HG03432 (cell line): Measurements from ENCODE around the gene SEC63.
"Not testable (repeated sequence)": the region's sequence is repeated elsewhere in the genome, so short reads cannot be mapped to it uniquely, and the experiment has no call there.

Experiments used
- ATAC-seq: cut with Tn5 transposase; IDR thresholded peaks from one replicate; pipeline ENCODE4 v1.9.1; 2021; ENCODE audit warnings: mild to moderate bottlenecking, moderate library complexity; ENCODE audit not compliant: unreplicated experiment

SEC63 gene

DNA sequence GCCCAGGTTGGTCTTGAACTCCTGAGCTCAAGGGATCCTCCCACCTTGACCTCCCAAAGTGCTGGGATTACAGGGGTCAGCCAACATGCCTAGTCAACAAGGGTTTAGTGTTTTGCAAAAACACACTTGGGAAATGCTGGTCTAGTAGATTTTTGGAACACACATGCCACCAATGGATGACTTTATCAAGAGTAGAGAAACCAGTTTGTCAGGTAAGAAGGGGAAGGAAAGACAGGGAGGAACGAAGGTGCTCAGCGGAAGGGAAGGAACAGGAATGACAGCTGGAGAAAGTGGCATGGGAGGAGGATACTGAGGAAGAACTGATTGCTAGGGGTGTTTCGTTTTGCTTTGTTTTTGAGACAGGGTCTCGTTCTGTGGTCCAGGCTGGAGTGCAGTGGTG lies 15.6 kb upstream of the SEC63 start:
- no peak for ATAC-seq

DNA sequence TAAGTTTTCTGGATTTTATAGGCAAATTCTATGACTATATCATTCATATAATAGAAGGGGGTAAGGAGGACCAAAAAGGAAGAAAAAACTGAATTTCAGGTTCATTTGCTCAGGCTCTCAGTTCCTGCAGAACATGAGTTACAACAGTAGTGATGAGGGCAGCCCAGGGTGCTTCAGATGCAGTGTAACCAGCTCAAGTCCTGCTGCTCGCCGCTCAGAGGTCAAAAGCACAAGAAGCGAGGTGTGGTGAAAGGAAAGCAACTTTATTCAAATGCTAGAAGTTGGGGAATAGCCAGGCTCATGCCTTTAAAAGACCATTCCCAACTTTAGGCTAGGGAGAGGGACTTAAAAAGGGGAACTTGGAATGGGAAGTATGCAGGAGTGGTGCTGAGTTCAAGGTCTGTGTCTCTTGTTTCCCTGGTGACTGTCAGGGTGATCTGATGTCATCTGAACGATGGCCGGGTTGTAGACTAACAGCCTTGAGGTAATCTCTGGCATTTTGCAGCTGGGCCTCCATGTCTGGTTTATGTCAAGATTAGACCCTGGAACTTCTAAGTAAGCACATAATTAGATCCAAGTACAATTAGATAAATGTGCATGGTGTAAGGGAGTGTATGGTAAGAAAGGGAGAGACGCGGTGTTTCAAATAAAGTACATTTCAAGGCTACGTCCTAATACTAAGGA lies 14.5 kb upstream of the SEC63 start:
- ATAC-seq = no peak

DNA sequence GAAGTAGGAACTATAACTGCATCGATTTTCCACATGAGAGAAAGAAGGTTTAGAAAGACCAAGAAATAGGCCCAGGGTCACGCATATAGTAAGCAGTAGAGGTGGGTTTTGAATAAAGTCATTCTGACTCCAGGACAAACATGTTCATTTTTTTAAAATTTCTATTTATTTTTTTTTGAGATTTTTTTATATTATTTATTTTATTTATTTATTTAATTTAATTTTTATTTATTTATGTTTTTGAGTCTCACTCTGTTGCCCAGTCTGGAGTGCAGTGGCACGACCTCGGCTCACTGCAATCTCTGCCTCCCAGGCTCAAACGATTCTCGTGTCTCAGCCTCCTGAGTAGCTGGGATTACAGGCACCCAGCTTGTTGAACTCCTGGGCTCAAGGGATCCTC lies 13.2 kb upstream of the SEC63 start:
- ATAC-seq = no peak

DNA sequence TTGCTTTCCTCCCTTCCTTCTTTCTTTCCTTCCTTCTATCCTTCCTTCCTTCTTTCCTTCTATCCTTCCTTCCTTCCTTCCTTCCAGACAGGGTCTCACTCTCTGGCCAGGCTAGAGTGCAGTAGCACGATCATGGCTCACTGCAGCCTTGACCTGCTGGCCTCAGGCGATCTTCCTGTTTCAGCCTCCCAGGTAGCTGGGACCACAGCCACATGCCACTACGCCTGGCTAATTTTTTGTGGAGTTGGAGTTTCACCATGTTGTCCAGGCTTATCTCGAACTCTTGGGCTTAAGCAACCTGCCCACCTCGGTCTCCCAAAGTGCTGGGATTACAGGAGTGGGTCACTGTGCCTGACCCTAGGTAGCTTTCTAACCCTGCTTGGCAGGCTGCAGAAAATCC lies 12.2 kb upstream of the SEC63 start:
- no peak for ATAC-seq

DNA sequence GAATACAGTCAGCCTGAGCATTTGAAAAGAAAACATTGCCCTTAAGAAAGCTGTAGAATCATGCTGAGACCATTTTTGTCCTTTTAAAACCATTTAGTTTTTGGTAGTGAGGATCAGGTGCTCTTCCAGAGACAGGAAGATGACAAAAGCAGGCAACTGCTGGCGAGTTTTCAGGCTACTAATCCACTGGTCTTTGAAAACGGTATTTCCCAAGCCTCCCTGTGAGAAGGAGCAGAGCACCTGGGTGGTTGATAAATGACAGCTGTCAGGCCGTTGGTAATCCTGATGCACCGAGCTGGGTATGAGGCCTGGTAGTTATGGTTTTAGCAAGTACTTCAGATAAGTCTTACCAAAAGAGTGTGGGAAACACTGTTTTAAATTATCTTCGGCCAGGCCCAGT lies 10.1 kb upstream of the SEC63 start:
- ATAC-seq = no peak

DNA sequence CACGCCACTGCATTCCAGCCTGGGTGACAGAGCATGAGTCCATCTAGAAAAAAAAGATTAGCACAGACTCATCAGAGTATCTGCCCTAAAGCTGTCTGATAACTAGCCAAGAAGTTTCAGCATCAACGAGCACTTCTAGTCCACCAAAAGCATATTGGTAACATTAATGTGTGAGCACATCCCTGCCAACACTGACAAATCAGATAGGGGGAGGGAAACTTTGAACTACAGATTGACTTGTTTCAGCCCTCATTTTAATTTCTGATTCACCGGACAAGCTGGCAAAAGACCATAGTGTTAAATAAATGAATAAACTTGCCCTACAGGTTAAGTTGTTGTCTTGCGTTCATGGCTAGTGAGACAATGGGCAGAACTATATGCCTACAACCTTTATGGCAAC lies 7.7 kb upstream of the SEC63 start:
- no peak for ATAC-seq

DNA sequence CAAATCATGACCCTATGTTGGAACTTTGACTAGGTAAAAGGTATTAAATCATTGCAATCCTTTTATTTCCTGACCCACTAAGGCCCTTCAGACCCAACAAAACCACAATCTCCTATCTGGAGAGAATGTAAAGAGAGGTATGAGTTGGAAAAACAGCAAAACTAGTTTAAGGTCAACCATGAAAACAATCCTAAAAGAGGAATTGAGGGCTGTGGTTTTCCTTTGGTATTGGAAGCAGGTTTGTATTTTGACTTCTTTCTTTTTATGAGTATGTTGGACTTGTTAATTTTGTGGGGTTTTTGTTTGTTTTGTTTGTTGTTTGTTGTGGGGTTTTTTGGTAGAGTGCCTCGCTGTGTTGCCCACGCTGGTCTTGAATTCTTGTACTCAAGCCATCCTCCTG lies 4.7 kb upstream of the SEC63 start:
- no peak for ATAC-seq

DNA sequence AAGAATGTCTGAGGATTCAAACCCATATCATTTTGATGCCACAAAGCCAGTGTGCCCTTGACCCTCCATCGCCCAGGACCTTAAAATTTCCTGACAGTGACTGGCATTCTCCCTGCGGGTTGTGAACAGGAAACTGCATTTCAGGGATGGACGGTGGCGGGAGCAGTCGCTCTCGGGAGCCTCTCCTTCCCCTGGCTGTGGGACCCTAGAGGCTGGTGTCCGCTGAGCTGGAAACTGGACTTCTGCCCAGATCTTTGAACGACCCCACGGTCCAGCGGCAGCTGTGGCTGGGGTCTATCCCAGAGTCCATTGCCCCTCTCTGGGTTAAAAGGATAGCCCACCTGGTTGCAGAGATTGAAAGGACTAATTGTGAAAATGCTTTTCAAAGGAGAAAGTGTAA lies 1.4 kb upstream of the SEC63 start:
- no peak for ATAC-seq

DNA sequence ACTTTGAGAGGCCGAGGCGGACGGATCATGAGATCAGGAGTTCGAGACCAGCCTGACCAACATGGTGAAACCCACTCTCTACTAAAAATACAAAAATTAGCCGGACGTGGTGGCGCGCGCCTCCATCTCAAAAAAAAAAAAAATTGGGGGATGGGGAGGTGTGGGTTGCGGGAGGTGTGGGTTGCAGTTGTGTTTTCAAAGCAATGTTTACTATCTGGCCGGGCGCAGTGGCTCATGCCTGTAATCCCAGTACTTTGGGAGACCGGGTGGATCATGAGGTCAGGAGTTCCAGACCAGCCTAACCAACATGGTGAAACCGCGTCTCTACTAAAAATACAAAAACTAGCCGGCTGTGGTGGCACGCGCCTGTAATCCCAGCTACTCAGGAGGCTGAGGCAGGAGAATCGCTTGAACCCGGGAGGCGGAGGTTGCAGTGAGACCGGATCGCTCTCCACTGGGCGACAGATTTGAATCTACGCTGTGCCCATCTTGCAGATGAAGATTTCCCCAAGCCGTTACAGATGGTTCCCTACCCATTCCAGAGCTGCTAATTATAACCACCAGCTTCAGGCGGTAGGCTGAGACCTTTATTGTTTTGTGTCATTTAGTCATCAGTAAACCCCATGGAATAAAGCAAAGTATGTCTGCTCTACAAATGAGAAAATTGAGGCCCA lies 818 bp upstream of the SEC63 start:
- ATAC-seq = not testable (repeated sequence)

DNA sequence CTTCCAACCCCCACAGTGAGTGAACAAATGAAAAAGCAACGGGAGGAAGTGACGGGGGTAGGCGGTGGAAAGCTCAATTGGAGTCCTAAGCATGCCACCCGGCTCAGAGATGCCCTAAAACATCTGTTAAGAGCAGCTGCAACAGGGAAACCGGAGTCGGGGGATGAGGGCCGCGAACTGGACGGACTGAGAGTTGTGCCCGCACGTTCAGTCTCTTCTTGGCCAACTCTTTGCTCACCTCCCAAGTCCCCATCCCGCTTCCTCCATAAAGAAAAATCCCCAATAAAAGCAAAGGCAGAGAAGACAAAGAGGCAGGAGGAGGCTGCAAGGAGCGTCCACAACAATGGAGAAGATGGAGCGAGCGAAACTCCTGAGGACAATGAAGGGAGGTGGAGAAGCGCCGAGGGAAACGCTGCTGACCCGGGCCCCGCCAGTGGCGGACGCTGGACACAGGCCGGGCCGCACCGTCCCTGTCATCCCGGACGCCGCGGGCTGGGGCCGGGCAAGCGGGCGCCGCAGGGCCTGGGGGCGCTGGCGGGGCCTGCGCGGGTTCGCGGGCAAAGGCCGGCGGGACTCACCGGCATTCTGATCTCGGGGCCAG lies 600 bp downstream of the SEC63 start:
- ATAC-seq = peak; percentile 34

DNA sequence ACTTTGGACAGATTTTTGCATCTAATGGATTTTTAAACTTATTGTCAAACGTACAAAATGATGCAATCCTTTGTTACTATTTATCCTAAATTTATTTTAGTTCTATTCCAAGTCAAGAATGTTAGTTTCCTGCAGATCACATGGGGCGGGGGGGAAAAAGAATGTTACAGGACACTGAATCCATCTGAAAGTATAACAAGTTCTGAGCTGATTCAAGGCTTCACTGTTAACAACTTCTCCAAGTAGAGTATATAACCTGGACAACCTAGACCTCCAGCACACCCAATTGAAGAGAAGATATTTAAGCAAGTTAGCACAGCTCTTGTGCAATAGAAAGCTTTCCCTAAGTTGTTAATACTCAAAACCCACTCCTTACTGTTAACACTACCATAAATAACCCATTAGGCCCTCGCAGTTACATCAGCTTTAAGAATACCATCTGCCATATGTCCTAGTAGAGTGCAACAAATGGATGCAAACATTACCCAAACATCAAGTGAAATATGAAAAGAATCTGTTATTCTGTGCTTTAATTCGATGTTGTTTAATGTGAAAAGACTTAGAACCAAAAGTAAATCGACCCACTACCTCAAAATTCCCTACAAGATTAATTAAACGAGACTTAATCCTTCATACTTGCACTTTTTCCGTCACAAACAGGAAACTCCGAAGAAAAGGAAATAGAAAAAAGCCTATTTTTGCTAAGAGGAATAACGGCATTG lies 1.3 kb downstream of the SEC63 start:
- no peak for ATAC-seq

DNA sequence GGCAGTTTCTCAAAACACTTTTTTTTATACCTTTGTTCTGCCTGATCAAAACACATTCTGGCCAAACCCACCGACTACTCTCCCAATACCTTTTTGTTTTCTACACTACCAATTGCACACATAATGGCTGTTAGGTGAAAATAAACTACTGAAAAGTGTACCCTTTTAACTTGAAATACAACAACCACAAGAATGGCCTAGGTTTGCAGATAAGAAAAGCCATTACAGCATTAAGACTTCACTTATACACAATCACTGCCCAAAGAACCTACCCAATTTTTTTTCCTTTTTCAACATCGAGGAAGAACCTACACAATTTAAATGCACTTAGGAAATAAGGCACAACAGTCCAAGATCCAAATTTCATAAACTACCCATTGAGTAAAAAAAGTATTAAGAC lies 1.8 kb downstream of the SEC63 start:
- ATAC-seq = no peak

DNA sequence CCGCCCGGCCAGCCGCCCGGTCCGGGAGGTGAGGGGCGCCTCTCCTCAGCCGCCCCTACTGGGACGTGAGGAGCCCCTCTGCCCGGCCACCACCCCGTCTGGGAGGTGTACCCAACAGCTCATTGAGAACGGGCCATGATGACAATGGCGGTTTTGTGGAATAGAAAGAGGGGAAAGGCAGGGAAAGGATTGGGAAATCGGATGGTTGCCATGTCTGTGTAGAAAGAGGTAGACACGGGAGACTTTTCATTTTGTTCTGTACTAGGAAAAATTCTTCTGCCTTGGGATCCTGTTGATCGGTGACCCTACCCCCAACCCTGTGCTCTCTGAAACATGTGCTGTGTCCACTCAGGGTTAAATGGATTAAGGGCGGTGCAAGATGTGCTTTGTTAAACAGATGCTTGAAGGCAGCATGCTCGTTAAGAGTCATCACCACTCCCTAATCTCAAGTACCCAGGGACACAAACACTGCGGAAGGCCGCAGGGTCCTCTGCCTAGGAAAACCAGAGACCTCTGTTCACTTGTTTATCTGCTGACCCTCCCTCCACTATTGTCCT lies 4.1 kb downstream of the SEC63 start:
- ATAC-seq = not testable (repeated sequence)

DNA sequence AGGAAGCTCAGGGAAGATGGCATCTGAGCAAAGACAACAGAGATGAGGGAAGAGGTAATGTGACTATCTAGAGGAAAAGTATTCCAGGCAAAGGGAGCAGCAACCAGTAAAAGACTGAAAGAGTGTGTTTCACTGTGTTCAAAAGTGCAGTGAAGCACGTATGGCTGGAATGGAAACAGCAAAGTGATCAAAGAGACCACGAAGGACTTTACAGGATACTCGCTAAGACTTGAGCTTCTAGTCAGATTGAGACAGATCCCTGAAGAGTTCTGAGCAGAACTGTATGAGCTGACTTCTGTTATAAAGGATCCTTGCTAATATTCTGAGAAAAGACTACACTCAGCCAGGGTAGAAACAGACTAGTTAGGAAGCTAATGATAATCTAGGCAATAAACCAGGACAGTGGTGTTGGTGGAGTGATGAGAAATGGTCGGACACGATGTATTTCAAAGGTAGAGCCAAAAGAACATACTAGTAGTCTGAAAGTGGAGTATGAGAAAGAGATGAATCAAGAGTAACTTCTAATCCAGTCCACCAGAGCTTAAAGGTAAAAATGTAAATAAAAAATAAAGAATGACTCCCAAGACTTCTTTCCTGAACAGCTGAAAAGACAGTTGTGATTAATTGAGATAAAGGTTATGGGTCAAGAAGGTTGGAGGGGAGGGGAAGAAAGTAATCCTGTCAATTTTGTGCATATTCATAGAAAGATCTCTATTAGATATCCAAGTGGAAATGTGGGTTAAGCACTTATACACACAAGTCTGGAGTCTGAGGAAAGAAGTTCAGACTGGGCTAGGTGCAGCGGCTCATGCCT lies 14.2 kb downstream of the SEC63 start:
- no peak for ATAC-seq

DNA sequence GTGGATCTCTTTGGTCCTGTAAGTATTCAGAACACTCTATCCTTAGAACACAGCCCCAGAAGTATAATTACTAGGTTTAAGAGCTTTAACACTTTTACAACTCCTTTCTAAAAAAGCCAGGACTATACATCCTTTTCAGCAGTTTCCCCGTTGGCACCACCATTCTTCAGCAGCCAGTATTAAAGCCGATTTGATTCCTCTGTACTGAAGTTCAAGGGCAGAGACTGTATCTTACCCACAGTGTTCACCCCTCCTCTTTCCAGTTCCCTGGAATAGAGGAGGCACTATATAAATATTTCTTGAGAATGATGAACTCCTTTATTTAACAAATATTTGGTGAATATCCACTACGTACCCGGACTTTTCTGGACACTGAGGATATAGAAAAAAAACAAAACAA lies 15.9 kb downstream of the SEC63 start:
- ATAC-seq = no peak

DNA sequence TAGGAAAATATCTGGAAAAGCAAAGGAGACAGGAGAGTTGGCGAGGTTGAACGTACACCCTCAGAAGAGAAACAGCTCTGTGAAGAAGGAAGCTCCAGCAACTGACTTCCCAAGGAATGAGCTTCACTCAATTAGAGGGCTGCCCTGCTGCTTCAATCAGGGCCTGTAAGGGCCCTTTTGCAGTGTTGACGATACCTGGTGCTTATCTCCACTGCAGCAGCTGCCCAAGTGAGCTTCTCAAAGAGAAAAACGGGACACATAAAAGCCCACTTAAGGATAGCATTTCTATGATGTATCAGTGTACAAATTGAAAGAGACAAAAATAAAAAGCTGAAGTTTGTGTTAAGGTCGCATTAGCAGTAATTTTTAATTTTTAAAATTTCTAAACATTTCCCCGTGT lies 16.4 kb downstream of the SEC63 start:
- no peak for ATAC-seq

DNA sequence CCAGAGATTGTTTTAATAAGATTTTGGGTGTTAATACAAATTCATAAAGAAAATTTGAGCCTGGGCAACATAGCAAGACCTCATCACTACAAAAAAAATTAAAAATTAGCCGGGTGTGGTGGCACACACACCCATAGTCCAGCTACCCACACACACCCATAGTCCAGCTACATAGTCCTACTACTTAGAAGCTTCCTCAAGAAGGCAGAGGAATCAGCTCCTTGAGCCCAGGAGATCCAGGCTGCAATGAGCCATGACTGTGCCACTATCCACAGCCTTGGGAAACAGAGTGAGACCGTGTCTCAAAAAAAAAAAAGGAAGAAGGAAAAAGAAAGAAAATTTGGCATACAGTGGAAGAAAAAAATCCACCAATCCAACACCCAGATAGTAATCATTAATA lies 16.8 kb downstream of the SEC63 start:
- ATAC-seq = no peak

DNA sequence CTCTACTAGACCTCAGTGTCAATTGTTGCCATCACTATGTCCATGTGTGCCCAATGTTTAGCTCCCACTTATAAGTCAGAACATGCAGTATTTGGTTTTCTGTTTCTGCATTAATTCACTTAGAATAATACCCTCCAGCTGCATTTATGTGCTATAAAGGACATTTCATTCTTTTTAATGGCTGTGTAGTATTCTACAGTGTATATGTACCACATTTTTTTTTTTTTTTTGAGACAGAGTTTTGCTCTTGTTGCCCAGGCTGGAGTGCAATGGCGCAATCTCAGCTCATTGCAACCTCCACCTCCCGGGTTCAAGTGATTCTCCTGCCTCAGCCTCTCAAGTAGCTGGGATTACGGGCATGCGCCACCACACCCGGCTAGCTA lies 21.1 kb downstream of the SEC63 start:
- not testable (repeated sequence) for ATAC-seq

DNA sequence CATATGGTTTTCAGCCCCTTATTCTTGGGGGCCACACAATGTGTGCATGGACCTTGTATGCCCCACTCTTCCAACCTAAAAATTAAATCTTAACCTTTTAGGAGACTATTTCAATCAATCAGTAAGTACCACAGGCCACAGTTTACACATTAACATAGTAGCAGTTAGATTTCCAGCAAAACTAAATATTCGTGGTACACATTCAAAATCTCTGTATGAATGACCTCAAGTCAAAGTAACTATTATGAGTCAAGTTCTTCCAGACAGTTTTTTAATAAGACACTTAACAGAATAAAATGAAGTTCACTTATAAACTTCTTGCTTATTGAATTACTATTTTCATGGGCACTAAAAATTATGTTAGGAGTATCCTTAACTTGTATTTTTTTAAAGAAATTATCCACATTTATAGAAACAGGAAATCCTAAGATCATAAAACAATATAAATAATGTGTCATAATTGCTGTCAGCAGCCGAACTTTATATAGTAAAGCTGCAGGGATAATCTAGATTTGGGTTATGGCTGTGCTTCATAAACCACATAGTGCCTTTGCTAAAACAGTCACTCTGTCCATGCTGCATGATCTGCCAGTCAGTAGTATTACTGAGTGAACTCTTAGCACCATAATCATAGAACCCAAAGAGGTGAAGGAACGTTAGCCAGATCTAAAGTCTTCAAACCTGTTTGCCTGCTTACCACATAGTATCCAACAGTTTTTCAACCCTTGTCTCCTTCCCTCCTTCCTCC lies 21.7 kb downstream of the SEC63 start:
- no peak for ATAC-seq

DNA sequence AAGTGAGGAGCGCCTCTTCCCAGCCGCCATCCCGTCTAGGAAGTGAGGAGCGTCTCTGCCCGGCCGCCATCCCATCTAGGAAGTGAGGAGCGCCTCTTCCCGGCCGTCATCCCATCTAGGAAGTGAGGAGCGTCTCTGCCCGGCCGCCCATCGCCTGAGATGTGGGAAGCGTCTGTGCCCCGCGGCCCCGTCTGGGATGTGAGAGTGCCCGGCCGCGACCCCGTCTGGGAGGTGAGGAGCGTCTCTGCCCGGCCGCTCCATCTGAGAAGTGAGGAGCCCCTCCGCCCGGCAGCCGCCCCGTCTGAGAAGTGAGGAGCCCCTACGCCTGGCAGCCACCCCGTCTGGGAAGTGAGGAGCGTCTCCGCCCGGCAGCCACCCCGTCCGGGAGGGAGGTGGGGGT lies 23.8 kb downstream of the SEC63 start:
- ATAC-seq = not testable (repeated sequence)
